ENCODE results near the gene EXD2.

GRCh38 chr14:69237142-69237541 lies 45.8 kb downstream of the EXD2 start:
- TF ChIP-seq CTCF (IDR thresholded peaks at IDR 0.05 in 4 of 5, conservative IDR thresholded peaks at IDR 0.05 in 1 of 5) (no peak), POLR2A (IDR thresholded peaks at IDR 0.05) (no peak)
